ENCODE results near the gene POLD1. TPM values are rescaled to one million over a fixed set of nuclear protein-coding genes. Genes with fewer than 3 reads are reported as not detected.

Gene POLD1
- total RNA-seq, 1 experiment from 2014 or later: 31.9 TPM

- POLR2A ChIA-PET: no interaction called here
- no peak overlapping the region for H3K27ac Mint-ChIP-seq (ENCODE audit: low read depth, unreplicated experiment)
- BruUV-seq (replicated peaks): no TSS peak
- H3K27me3 Mint-ChIP-seq (ENCODE audit: insufficient read depth, unreplicated experiment): no peaks in the 10 kb centered on the region
- no peak for TF ChIP-seq CTCF (IDR thresholded peaks at IDR 0.05; ENCODE audit: unreplicated experiment)
- no peaks in the 10 kb centered on the region for H3K9me3 Mint-ChIP-seq (ENCODE audit: unreplicated experiment)
- intact Hi-C loops (cut with micrococcal nuclease): no loop called here
- CTCF ChIA-PET: interaction anchor here (0.8 kb wide), 1 partner anchor 12 kb away, joined by 4 read pairs; no protein-coding TSS in a partner anchor
- no peak for DNase-seq (ENCODE audit: unreplicated experiment)
- H3K4me3 Mint-ChIP-seq (ENCODE audit: unreplicated experiment): no peak overlapping the region
- H3K36me3 Mint-ChIP-seq (ENCODE audit: insufficient read depth, unreplicated experiment): peaks cover 68% of the 10 kb centered on the region
- peaks cover 20% of the 10 kb centered on the region for H3K4me1 Mint-ChIP-seq (ENCODE audit: insufficient read depth, unreplicated experiment)
Observed at GRCh38 chr19:50380137-50380536, 4.0 kb upstream of the POLD1 start.

- H3K36me3 Mint-ChIP-seq (ENCODE audit: insufficient read depth, unreplicated experiment): peaks cover 68% of the 10 kb centered on the region
- intact Hi-C loops (cut with micrococcal nuclease): no loop called here
- ChIA-PET POLR2A (no interaction called here), CTCF (no interaction called here)
- H3K4me1 Mint-ChIP-seq (ENCODE audit: insufficient read depth, unreplicated experiment): peaks cover 22% of the 10 kb centered on the region
- no peaks in the 10 kb centered on the region for H3K27me3 Mint-ChIP-seq (ENCODE audit: insufficient read depth, unreplicated experiment)
- no peak for TF ChIP-seq CTCF (IDR thresholded peaks at IDR 0.05; ENCODE audit: unreplicated experiment)
- no peak overlapping the region for H3K27ac Mint-ChIP-seq (ENCODE audit: low read depth, unreplicated experiment)
- no TSS peak for BruUV-seq (replicated peaks)
- no peaks in the 10 kb centered on the region for H3K9me3 Mint-ChIP-seq (ENCODE audit: unreplicated experiment)
- no peak overlapping the region for H3K4me3 Mint-ChIP-seq (ENCODE audit: unreplicated experiment)
- no peak for DNase-seq (ENCODE audit: unreplicated experiment)
Observed at GRCh38 chr19:50380751-50381151, 3.4 kb upstream of the POLD1 start.

- intact Hi-C loops (cut with micrococcal nuclease): no loop called here
- Mint-ChIP-seq H3K36me3 (ENCODE audit: insufficient read depth, unreplicated experiment) (peaks cover 57% of the 10 kb centered on the region), H3K9me3 (ENCODE audit: unreplicated experiment) (no peaks in the 10 kb centered on the region), H3K27ac (ENCODE audit: low read depth, unreplicated experiment) (no peak overlapping the region), H3K4me3 (ENCODE audit: unreplicated experiment) (no peak overlapping the region), H3K4me1 (ENCODE audit: insufficient read depth, unreplicated experiment) (peaks cover 19% of the 10 kb centered on the region), H3K27me3 (ENCODE audit: insufficient read depth, unreplicated experiment) (no peaks in the 10 kb centered on the region)
- no peak for DNase-seq (ENCODE audit: unreplicated experiment)
- ChIA-PET CTCF (no interaction called here), POLR2A (no interaction called here)
- no peak for TF ChIP-seq CTCF (IDR thresholded peaks at IDR 0.05; ENCODE audit: unreplicated experiment)
- no TSS peak for BruUV-seq (replicated peaks)
Observed at GRCh38 chr19:50381881-50382729, 2.0 kb upstream of the POLD1 start.

GRCh38 chr19:50383001-50383851, 921 bp upstream of the POLD1 start:
- intact Hi-C loops (cut with micrococcal nuclease): no loop called here
- BruUV-seq (replicated peaks): no TSS peak
- Mint-ChIP-seq H3K36me3 (ENCODE audit: insufficient read depth, unreplicated experiment) (peaks cover 51% of the 10 kb centered on the region), H3K27me3 (ENCODE audit: insufficient read depth, unreplicated experiment) (no peaks in the 10 kb centered on the region), H3K4me3 (ENCODE audit: unreplicated experiment) (peak overlapping the region; percentile 85), H3K4me1 (ENCODE audit: insufficient read depth, unreplicated experiment) (peaks cover 22% of the 10 kb centered on the region), H3K27ac (ENCODE audit: low read depth, unreplicated experiment) (peak overlapping the region; percentile 72), H3K9me3 (ENCODE audit: unreplicated experiment) (no peaks in the 10 kb centered on the region)
- POLR2A ChIA-PET: interaction anchor here (0.6 to 2.7 kb wide), 9 partner anchors 8 to 544 kb away, joined by 3 to 19 read pairs (median 4); partner anchors contain the start of genes JOSD2 and NR1H2
- CTCF ChIA-PET: interaction anchor here (0.6 kb wide), 1 partner anchor 1425 kb away, joined by 3 read pairs; no protein-coding TSS in a partner anchor
- no peak for DNase-seq (ENCODE audit: unreplicated experiment)
- TF ChIP-seq CTCF (IDR thresholded peaks at IDR 0.05; ENCODE audit: unreplicated experiment): no peak

All from MCF 10A (cell line).